ENCODE results near the gene MEN1.

The MEN1 gene

DNA sequence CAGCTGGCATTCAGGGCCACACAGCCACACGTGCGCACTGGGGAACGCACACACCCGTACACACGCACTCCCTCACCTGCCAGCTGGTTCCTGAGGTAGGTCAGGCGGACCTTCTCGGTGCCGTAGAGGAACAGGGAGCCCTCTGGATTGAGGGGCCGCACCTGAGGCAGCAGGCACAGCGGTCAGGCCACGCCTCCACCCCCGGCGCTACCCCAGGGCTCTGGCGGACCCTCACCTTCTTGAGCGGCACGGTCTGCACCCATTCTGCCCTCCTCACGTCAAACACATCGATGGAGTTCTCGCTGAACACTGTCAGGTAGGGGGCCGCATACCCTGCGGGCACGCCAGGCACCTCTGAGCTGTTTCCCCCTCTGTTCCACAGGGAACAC is 17.1 kb upstream of the MEN1 start:
- peaks cover 0 to 7% of the 10 kb centered on the region in 2 experiments; a peak in 2 of 3 replicates for H3K36me3 ChIP-seq (ENCODE audit: control insufficient read depth in 2 of 2, insufficient read depth in 1 of 2, low read length in 2 of 2)
- ChIA-PET CTCF (interaction anchor here (1.2 kb wide), 1 partner anchor 37 kb away, joined by 3 read pairs; no protein-coding TSS in a partner anchor), POLR2A (no interaction called here)
- TF ChIP-seq ZFP69B (tag by site-specific recombination; IDR thresholded peaks at IDR 0.05): no peak
- TF ChIP-seq ZNF37A (tag by site-specific recombination; IDR thresholded peaks at IDR 0.05): no peak
- H3K4me3 ChIP-seq (ENCODE audit: low read depth, low read length): no peak overlapping the region
- no peak overlapping the region for H3K27ac ChIP-seq (ENCODE audit: extremely low read depth, low read depth, low read length)
- H3K4me1 ChIP-seq (ENCODE audit: control insufficient read depth, insufficient read depth, low read length): no peaks in the 10 kb centered on the region
- H3K9me3 ChIP-seq (ENCODE audit: control insufficient read depth, insufficient read depth, low read depth, low read length): no peaks in the 10 kb centered on the region

GRCh38 chr11:64826578-64827450 is 16.5 kb upstream of the MEN1 start:
- H3K27ac ChIP-seq (ENCODE audit: extremely low read depth, low read depth, low read length): no peak overlapping the region
- H3K36me3 ChIP-seq (ENCODE audit: control insufficient read depth in 2 of 2, insufficient read depth in 1 of 2, low read length in 2 of 2): peaks cover 0 to 4% of the 10 kb centered on the region in 2 experiments; a peak in 2 of 3 replicates
- no peak overlapping the region for H3K4me3 ChIP-seq (ENCODE audit: low read depth, low read length)
- no peaks in the 10 kb centered on the region for H3K9me3 ChIP-seq (ENCODE audit: control insufficient read depth, insufficient read depth, low read depth, low read length)
- TF ChIP-seq KLF10 (tag by site-specific recombination; IDR thresholded peaks at IDR 0.05) (no peak), ZNF488 (tag by site-specific recombination; IDR thresholded peaks at IDR 0.05) (no peak), ZBTB10 (tag by site-specific recombination; IDR thresholded peaks at IDR 0.05) (no peak), EGR2 (tag by site-specific recombination; IDR thresholded peaks at IDR 0.05; ENCODE audit: low read depth) (peak; percentile 71), ZNF555 (tag by site-specific recombination; conservative IDR thresholded peaks at IDR 0.05) (no peak), ZBTB20 (tag by site-specific recombination; IDR thresholded peaks at IDR 0.05) (no peak), ZFHX2 (tag by site-specific recombination; conservative IDR thresholded peaks at IDR 0.05) (peak; percentile 74), ZNF140 (tag by site-specific recombination; IDR thresholded peaks at IDR 0.05) (no peak), KLF7 (tag by site-specific recombination; IDR thresholded peaks at IDR 0.05; ENCODE audit: borderline replicate concordance) (no peak)
- TF ChIP-seq, protein P1, sequence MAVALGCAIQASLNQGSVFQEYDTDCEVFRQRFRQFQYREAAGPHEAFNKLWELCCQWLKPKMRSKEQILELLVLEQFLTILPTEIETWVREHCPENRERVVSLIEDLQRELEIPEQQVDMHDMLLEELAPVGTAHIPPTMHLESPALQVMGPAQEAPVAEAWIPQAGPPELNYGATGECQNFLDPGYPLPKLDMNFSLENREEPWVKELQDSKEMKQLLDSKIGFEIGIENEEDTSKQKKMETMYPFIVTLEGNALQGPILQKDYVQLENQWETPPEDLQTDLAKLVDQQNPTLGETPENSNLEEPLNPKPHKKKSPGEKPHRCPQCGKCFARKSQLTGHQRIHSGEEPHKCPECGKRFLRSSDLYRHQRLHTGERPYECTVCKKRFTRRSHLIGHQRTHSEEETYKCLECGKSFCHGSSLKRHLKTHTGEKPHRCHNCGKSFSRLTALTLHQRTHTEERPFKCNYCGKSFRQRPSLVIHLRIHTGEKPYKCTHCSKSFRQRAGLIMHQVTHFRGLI (tag by site-specific recombination; IDR thresholded peaks at IDR 0.05): no peak
- no peaks in the 10 kb centered on the region for H3K4me1 ChIP-seq (ENCODE audit: control insufficient read depth, insufficient read depth, low read length)
- ChIA-PET CTCF (interaction anchor here (1.2 kb wide), 1 partner anchor 38 kb away, joined by 3 read pairs; no protein-coding TSS in a partner anchor), POLR2A (interaction anchor here (0.7 to 1.0 kb wide), 2 partner anchors 16 to 479 kb away, joined by 3 read pairs; partner anchors contain the start of gene MEN1)

- ChIA-PET POLR2A (interaction anchor here (0.7 to 1.0 kb wide), 2 partner anchors 16 to 478 kb away, joined by 3 read pairs; partner anchors contain the start of gene MEN1), CTCF (interaction anchor here (0.7 to 0.8 kb wide), 2 partner anchors 12 to 17 kb away, joined by 3 to 6 read pairs; no protein-coding TSS in a partner anchor)
- H3K9me3 ChIP-seq (ENCODE audit: control insufficient read depth, insufficient read depth, low read depth, low read length): no peaks in the 10 kb centered on the region
- TF ChIP-seq ZNF169 (tag by site-specific recombination; IDR thresholded peaks at IDR 0.05) (no peak), ZNF548 (tag by site-specific recombination; IDR thresholded peaks at IDR 0.05) (no peak), ZNF843 (tag by site-specific recombination; IDR thresholded peaks at IDR 0.05) (no peak), ZNF184 (tag by site-specific recombination; IDR thresholded peaks at IDR 0.05) (no peak), ZNF302 (tag by site-specific recombination; IDR thresholded peaks at IDR 0.05; ENCODE audit: low read depth) (no peak)
- no peak overlapping the region for H3K4me3 ChIP-seq (ENCODE audit: low read depth, low read length)
- H3K27ac ChIP-seq (ENCODE audit: extremely low read depth, low read depth, low read length): no peak overlapping the region
- no peaks in the 10 kb centered on the region for H3K4me1 ChIP-seq (ENCODE audit: control insufficient read depth, insufficient read depth, low read length)
- no peaks in the 10 kb centered on the region; a peak in 1 of 3 replicates for H3K36me3 ChIP-seq (ENCODE audit: control insufficient read depth in 2 of 2, insufficient read depth in 1 of 2, low read length in 2 of 2)
Measured at GRCh38 chr11:64826062-64826461, 15.7 kb upstream of the MEN1 start.

Measured in HEK293 (cell line).